GM21381 (cell line): ENCODE data around the gene RTN4RL1.

Source experiments
- ATAC-seq: cut with Tn5 transposase; IDR thresholded peaks from one replicate; pipeline ENCODE4 v1.9.1; 2021; ENCODE audit warnings: mild to moderate bottlenecking, moderate library complexity; ENCODE audit not compliant: unreplicated experiment

The RTN4RL1 gene

GRCh38 chr17:1931844-1932579 lies 93.1 kb downstream of the RTN4RL1 start:
- ATAC-seq: no peak

- ATAC-seq: no peak
Measured at GRCh38 chr17:1930337-1930645, 94.8 kb downstream of the RTN4RL1 start.

GRCh38 chr17:1928976-1929375 lies 96.2 kb downstream of the RTN4RL1 start:
- no peak for ATAC-seq

- ATAC-seq: no peak
Measured at GRCh38 chr17:1920948-1921351, 104.2 kb downstream of the RTN4RL1 start.

- ATAC-seq: no peak
Measured at GRCh38 chr17:1919201-1919600, 105.9 kb downstream of the RTN4RL1 start.

- no peak for ATAC-seq
Measured at GRCh38 chr17:1918346-1919162, 106.6 kb downstream of the RTN4RL1 start.

GRCh38 chr17:1916963-1917715 lies 108.0 kb downstream of the RTN4RL1 start:
- no peak for ATAC-seq

- ATAC-seq: no peak
Measured at GRCh38 chr17:1916316-1916715, 108.8 kb downstream of the RTN4RL1 start.

- ATAC-seq: no peak
Measured at GRCh38 chr17:1915889-1916288, 109.2 kb downstream of the RTN4RL1 start.

- no peak for ATAC-seq
Measured at GRCh38 chr17:1914661-1915083, 110.5 kb downstream of the RTN4RL1 start.

- no peak for ATAC-seq
Measured at GRCh38 chr17:1913702-1914101, 111.4 kb downstream of the RTN4RL1 start.

GRCh38 chr17:1912146-1912545 lies 113.0 kb downstream of the RTN4RL1 start:
- ATAC-seq: no peak

- no peak for ATAC-seq
Measured at GRCh38 chr17:1909985-1910384, 115.1 kb downstream of the RTN4RL1 start.

GRCh38 chr17:1908699-1909309 lies 116.3 kb downstream of the RTN4RL1 start:
- no peak for ATAC-seq

GRCh38 chr17:1907909-1908698 lies 117.0 kb downstream of the RTN4RL1 start:
- no peak for ATAC-seq

GRCh38 chr17:1907216-1907631 lies 117.9 kb downstream of the RTN4RL1 start:
- ATAC-seq: no peak

- ATAC-seq: no peak
Measured at GRCh38 chr17:1906662-1907101, 118.5 kb downstream of the RTN4RL1 start.

- ATAC-seq: no peak
Measured at GRCh38 chr17:1905190-1905913, 119.8 kb downstream of the RTN4RL1 start.

GRCh38 chr17:1904273-1905182 lies 120.6 kb downstream of the RTN4RL1 start:
- ATAC-seq: no peak
